ENCODE results near the gene AUTS2.

AUTS2 gene

GRCh38 chr7:70093205-70093904 is 495.1 kb downstream of the AUTS2 start:
- DNase-seq, result peak; percentile 36

GRCh38 chr7:70094831-70095230 is 496.6 kb downstream of the AUTS2 start:
- DNase-seq, result no peak

- DNase-seq, result no peak
These were observed 499.4 kb downstream of the AUTS2 start for GRCh38 chr7:70097645-70098044.

GRCh38 chr7:70098133-70098561 is 499.9 kb downstream of the AUTS2 start:
- no peak for DNase-seq

GRCh38 chr7:70098905-70099672 is 500.8 kb downstream of the AUTS2 start:
- no peak for DNase-seq

- peak; percentile 91 for DNase-seq
These were observed 506.0 kb downstream of the AUTS2 start for GRCh38 chr7:70104243-70104642.

GRCh38 chr7:70113078-70113477 is 514.8 kb downstream of the AUTS2 start:
- DNase-seq, result no peak

- DNase-seq, result peak; percentile 84
These were observed 515.3 kb downstream of the AUTS2 start for GRCh38 chr7:70113536-70113935.

- peak; percentile 75 for DNase-seq
These were observed 516.5 kb downstream of the AUTS2 start for GRCh38 chr7:70114806-70115205.

GRCh38 chr7:70116244-70116643 is 518.0 kb downstream of the AUTS2 start:
- no peak for DNase-seq

GRCh38 chr7:70116867-70117266 is 518.6 kb downstream of the AUTS2 start:
- DNase-seq, result no peak

GRCh38 chr7:70120851-70121250 is 522.6 kb downstream of the AUTS2 start:
- no peak for DNase-seq

GRCh38 chr7:70131817-70132216 is 533.5 kb downstream of the AUTS2 start:
- DNase-seq, result peak; percentile 36

- DNase-seq, result no peak
These were observed 534.1 kb downstream of the AUTS2 start for GRCh38 chr7:70132226-70132851.

- peak; percentile 27 for DNase-seq
These were observed 534.8 kb downstream of the AUTS2 start for GRCh38 chr7:70132852-70133690.

GRCh38 chr7:70134029-70134770 is 535.9 kb downstream of the AUTS2 start:
- peak; percentile 92 for DNase-seq

GRCh38 chr7:70135656-70136055 is 537.4 kb downstream of the AUTS2 start:
- DNase-seq, result no peak

GRCh38 chr7:70137126-70137525 is 538.9 kb downstream of the AUTS2 start:
- DNase-seq, result no peak

- peak; percentile 29 for DNase-seq
These were observed 544.1 kb downstream of the AUTS2 start for GRCh38 chr7:70142247-70142932.

- DNase-seq, result peak; percentile 92
These were observed 545.1 kb downstream of the AUTS2 start for GRCh38 chr7:70143075-70144044.
